ENCODE data around the gene NUAK1.
"Not testable (repeated sequence)": the region's sequence is repeated elsewhere in the genome, so short reads cannot be mapped to it uniquely, and the experiment has no call there.

NUAK1 gene

GRCh38 chr12:106033161-106033675 lies 105.5 kb downstream of the NUAK1 start:
- no peak for DNase-seq (ENCODE audit: low read depth)

GRCh38 chr12:106032623-106032925 lies 106.2 kb downstream of the NUAK1 start:
- DNase-seq (ENCODE audit: low read depth) = no peak

DNA sequence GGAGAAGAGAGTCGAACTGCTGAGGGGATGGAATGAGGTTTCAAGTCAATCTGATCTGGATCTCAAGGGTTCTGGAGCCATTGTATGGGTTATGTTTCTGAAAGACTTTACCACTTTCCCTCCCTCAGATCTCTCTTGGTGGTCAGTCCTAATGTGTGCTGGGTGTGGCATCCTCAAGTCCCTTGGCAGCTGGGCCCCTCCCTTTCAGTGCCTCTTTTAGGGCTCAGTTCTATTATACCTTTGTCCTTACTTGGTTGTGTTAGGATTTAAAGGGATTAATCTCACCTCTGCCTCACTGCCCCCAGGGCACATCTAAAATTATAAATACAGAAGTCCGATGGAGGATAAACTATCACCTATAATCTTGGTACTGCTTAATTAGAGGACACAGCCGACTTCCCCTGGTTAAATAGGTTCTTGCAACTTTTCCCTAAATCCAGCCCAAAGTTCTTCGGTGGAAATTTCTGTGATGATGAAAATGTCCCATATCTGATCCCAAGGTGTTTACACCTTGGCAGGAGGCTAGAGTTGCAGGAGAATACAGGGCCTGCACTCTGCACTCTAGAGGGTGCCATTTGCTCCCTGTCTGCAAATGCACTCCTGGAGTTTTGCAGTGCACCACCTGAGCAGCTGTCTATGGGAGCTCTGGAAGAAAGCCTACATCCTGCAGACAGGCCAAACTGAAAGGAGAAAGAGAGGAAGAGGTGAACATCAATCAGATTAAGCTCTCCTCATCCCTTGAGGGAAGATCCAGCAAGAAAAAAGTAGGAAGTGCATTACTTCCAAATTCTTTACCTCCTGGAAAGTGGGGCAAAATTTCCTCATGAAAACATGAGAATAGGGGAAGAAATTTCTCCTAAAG lies 106.8 kb downstream of the NUAK1 start:
- DNase-seq (ENCODE audit: low read depth) = no peak

- no peak for DNase-seq (ENCODE audit: low read depth)
Observed at GRCh38 chr12:106030210-106031071, 108.3 kb downstream of the NUAK1 start.

- no peak for DNase-seq (ENCODE audit: low read depth)
Observed at GRCh38 chr12:106029532-106029931, 109.2 kb downstream of the NUAK1 start.

GRCh38 chr12:106027911-106028310 lies 110.8 kb downstream of the NUAK1 start:
- no peak for DNase-seq (ENCODE audit: low read depth)

DNA sequence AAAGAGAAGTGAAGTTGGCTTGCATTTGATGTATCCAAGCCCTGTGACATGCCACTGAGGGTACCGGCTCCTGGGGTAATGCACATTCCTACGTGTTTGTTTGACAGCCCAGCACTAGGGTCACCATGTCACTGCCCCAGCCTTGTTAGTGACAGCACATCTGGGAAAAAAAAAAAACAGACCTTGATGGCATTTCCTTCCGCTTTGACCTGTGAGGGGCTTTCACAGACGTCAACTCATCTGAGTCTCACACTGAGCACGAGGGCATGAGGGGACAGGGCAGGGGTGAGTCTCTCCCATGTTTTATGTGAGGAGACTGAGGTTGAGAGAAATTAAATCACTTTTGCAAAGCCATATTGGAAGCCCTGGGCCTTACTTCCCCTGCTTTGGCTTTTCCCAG lies 111.5 kb downstream of the NUAK1 start:
- DNase-seq (ENCODE audit: low read depth) = no peak

GRCh38 chr12:106025129-106025528 lies 113.6 kb downstream of the NUAK1 start:
- no peak for DNase-seq (ENCODE audit: low read depth)

GRCh38 chr12:106023039-106023438 lies 115.7 kb downstream of the NUAK1 start:
- DNase-seq (ENCODE audit: low read depth) = no peak

DNA sequence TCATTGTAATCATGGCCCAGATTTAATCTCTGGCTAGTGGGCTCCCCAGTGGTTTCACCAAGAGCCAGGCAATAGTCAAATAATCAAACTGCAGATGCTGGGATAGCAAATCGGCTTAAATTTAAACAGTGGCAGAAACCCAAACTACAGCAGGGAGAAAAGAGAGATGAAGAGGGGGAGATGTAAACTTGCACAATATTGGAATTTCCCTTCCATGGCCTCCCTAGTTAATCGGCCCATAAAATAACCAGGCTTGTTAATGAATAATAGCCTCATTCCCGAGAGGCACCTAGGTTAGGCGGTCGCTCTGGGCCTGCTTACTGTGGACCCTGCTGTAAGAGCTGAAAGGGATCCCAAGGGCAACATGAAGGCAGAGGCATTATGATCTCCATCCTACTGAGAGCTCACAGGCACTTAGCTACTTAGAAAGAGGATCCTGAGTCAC lies 116.2 kb downstream of the NUAK1 start:
- DNase-seq (ENCODE audit: low read depth) = no peak

DNA sequence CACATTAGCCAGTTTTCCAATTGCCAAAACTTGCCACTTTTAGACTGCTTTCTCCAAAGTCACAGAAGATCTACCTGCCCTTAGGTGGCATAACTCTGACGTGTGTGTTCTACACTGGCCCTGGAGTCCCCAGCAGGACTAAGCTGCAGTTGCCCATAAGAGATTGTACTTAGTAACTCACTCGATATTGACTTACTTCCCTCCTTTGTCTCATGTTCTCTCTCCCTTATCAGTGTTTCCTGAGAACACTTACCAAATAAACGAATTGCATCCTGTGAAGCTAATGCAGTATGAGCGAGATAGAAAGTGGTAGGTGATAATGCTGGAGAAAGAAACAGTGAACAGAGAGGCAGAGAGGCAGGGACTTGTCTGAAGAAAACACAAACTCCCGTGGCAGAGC lies 117.2 kb downstream of the NUAK1 start:
- no peak for DNase-seq (ENCODE audit: low read depth)

DNA sequence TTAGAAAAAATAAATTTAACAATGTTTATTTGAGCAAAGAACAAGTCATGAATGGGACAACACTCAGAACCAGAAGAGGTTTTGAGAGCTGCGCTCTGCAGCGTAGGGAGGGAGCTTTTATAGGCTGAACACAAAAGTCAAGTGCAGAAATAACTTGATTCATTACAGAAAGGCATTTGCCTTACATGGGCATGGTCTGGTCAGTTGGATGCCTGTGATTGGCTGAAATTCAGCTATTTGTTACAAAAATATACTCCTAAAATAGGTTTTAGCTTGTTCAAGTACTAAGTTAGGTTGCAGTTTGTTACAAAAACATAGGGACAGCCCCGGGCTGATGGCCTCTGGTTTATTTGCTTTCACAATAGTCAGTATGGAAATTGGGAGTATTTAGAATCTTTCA lies 118.0 kb downstream of the NUAK1 start:
- DNase-seq (ENCODE audit: low read depth) = no peak

- DNase-seq (ENCODE audit: low read depth) = no peak
Observed at GRCh38 chr12:106019144-106019543, 119.6 kb downstream of the NUAK1 start.

GRCh38 chr12:106018286-106018685 lies 120.5 kb downstream of the NUAK1 start:
- no peak for DNase-seq (ENCODE audit: low read depth)

- not testable (repeated sequence) for DNase-seq (ENCODE audit: low read depth)
Observed at GRCh38 chr12:106016601-106017278, 122.0 kb downstream of the NUAK1 start.

DNA sequence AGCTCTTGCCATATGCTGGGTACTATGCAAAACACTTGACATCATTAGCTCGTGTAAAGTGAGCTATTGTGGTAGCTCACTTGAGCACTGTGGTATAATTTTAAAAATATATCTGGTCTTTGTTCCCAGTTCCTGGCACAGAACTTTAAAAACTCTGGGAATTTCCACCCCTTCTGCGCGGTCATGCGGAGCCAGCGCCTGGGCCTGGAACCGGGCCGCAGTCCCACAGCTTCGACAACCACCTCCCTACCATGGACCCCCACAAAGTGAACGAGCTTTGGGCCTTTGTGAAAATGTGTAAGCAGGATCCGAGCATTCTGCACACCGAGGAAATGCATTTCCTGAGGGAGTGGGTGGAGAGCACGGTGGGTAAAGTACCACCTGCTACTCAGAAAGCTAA lies 123.1 kb downstream of the NUAK1 start:
- DNase-seq (ENCODE audit: low read depth) = no peak

DNA sequence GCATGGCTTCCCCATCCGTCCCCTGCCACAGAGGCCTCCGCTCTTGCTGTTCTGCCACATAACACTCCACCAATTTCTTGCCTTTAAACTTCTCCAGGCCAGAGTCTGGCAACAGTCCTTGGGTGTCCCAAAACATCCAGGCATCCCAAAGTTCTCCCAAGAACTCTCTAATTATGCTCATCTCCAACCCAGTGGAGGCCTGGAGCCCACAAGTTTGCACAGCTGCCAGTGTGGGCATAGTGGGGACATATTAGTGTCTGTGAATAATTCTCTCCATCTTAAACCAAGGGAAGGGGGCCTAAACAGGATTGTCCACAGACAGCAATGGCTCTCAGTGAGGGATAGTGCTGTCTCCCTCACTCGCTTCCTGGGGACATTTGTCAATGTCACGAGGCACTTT lies 124.8 kb downstream of the NUAK1 start:
- no peak for DNase-seq (ENCODE audit: low read depth)

All from stimulated activated CD8-positive, alpha-beta memory T cell treated with anti-CD3 and anti-CD28 coated beads, Interleukin-15, amount 100 ng/mL, for 24 hours (primary cell).